Adrenal gland (tissue), 12 donors: ENCODE measurements around the gene ADAMTS17. TPM values are rescaled to one million over a fixed set of nuclear protein-coding genes. Genes with fewer than 3 reads are reported as not detected.

Source experiments
- DNase-seq, 7 donors: peaks; one replicate each; pipeline ENCODE4 v3.0.0-alpha.2; 2019 to 2020
- H3K27ac ChIP-seq, 5 donors: fragments of 200-600 bp; sonication (generic) in 4 of 5; 1 replicate in 3 of 5; 2 replicates in 2 of 5; pipeline versions ENCODE4 v1.5.1 to v1.8.0; 2016 to 2020; ENCODE audit warnings: mild to moderate bottlenecking in 1 of 5
- H3K27me3 ChIP-seq: fragments of 200-600 bp; 2 replicates; pipeline ENCODE4 v1.8.0; 2021
- H3K36me3 ChIP-seq, 2 donors: fragments of 200-600 bp; replicated peaks in 1 of 2; 1 replicate in 1 of 2; 2 replicates in 1 of 2; pipeline versions ENCODE4 v1.5.1 to v1.8.0; 2018 to 2022
- H3K4me1 ChIP-seq, 2 donors: fragments of 200-600 bp; replicated peaks in 1 of 2; 1 replicate in 1 of 2; 2 replicates in 1 of 2; pipeline versions ENCODE4 v1.5.1 to v1.8.0; 2018 to 2021
- H3K4me3 ChIP-seq, 4 donors: fragments of 200-600 bp; sonication (generic) in 3 of 4; one replicate each; pipeline ENCODE4 v1.5.1; 2016 to 2018
- H3K9me3 ChIP-seq, 3 donors: fragments of 200-600 bp; sonication (generic) in 1 of 3; replicated peaks in 1 of 3; 1 replicate in 2 of 3; 2 replicates in 1 of 3; pipeline versions ENCODE4 v1.5.1 to v1.8.0; 2016 to 2021
- POLR2A ChIP-seq, 2 donors: fragments of 450-650 bp; IDR thresholded peaks; one replicate each; pipeline ENCODE4 v1.6.1; 2017; ENCODE audit warnings: antibody characterized with exemption in 2 of 2, mild to moderate bottlenecking in 2 of 2, moderate library complexity in 1 of 2
- WGBS, 4 donors: extraction: QIAGEN DNeasy Blood & Tissue Kit in 2 of 4; methylation state at CpG; one replicate each; pipeline versions ENCODE4 v1.1.5 to v1.1.7; 2013 to 2017; 5-methylcytosine and 5-hydroxymethylcytosine counted together
- intact Hi-C, 2 donors: fragments of 100-400 bp; cut with DNase I; formaldehyde crosslinking; loops; one replicate each; pipeline versions ENCODE4 v1.14.1 to v1.15.0; 2022 to 2023
- polyA plus RNA-seq, 3 donors: library from polyadenylated mRNA; stranded (reverse); fragments of 200-250 nt in 2 of 3; fragments of 350-450 nt in 1 of 3; fragmentation: Illumina TruSeq in 1 of 3; extraction: RNeasy Lipid Tissue Mini Kit (QIAGEN cat#74804) in 1 of 3; gene quantifications; one replicate each; pipeline ENCODE4 v1.2.3, GENCODE V29; 2013 to 2014
- total RNA-seq, 9 donors: library from RNA; depleted of rRNA in 4 of 9; stranded (reverse); fragments of >200 nt in 4 of 9; fragments of 120-200 nt in 1 of 9; fragmentation: NEBNext Ultra II Directional in 1 of 9; extraction: Animal tissue kit (Norgen Biotek cat#: 25700) in 1 of 9; gene quantifications; one replicate each; pipeline versions ENCODE4 v1.1.0 to v1.2.4, GENCODE V29; 2013 to 2023
- TF ChIP-seq, protein P1 (sequence below), 6 experiments: fragments of 450-650 bp in 4 of 6; fragments of 200-600 bp in 2 of 6; sonication (generic) in 1 of 6; IDR thresholded peaks; 1 replicate in 5 of 6; 2 replicates in 1 of 6; pipeline versions ENCODE4 v1.5.1 to v1.8.0; 2016 to 2021; ENCODE audit warnings: antibody characterized with exemption in 6 of 6, mild to moderate bottlenecking in 2 of 6, moderate library complexity in 1 of 6
- donor health status: healthy with polysubstance abuse.
- donor health status: Bipolar disorder and iron deficiency.
- donor health status: DM: yes; HTN: yes; CAD: no.
- donor health status: DM: no; HTN: no; CAD: no.
- donor health status: DM: no; HTN: no; CAD: no.
- donor health status: DM: yes; HTN: yes; CAD: no.

The ADAMTS17 gene
- total and polyA plus RNA-seq, 12 donors: 0.51 to 14.8 (median 2.9) TPM

GRCh38 chr15:100254285-100254684, 87.5 kb downstream of the ADAMTS17 start:
- WGBS, 4 donors: 67 to 82% (median 77%) methylated on average over 5 of the region's 5 CpGs
- intact Hi-C loops: no loop called here
- Histone ChIP-seq H3K4me3 (no peak overlapping the region), H3K9me3 (no peaks in the 10 kb centered on the region), H3K27me3 (no peaks in the 10 kb centered on the region), H3K4me1 (peaks cover 7 to 19% of the 10 kb centered on the region in 2 donors), H3K36me3 (no peaks in the 10 kb centered on the region), H3K27ac (no peak overlapping the region)
- peak in 2 of 7 donors; percentile 1 to 6 for DNase-seq
- TF ChIP-seq, protein P1, sequence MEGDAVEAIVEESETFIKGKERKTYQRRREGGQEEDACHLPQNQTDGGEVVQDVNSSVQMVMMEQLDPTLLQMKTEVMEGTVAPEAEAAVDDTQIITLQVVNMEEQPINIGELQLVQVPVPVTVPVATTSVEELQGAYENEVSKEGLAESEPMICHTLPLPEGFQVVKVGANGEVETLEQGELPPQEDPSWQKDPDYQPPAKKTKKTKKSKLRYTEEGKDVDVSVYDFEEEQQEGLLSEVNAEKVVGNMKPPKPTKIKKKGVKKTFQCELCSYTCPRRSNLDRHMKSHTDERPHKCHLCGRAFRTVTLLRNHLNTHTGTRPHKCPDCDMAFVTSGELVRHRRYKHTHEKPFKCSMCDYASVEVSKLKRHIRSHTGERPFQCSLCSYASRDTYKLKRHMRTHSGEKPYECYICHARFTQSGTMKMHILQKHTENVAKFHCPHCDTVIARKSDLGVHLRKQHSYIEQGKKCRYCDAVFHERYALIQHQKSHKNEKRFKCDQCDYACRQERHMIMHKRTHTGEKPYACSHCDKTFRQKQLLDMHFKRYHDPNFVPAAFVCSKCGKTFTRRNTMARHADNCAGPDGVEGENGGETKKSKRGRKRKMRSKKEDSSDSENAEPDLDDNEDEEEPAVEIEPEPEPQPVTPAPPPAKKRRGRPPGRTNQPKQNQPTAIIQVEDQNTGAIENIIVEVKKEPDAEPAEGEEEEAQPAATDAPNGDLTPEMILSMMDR (IDR thresholded peaks at IDR 0.05): no peak
- no peak for TF ChIP-seq POLR2A (IDR thresholded peaks at IDR 0.05)

DNA sequence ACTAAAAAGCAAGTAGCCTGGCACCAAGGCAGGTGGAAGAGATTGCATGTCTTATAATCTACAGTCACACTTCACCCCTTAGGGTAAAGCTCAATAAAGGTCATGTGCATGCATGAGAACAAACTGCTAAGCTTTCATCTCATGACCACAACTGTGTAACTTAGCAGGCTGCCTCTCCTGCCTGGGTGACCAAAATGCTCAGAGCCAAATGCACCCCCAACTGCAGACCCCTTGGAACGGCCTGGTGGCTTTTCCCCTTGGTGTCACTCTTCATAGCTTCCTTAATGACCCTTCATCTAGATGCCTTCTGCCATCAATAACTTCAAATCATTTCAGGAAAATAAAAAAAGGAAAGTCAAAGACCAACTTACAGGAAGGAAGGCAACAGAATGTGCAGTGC, 88.1 kb downstream of the ADAMTS17 start:
- no peaks in the 10 kb centered on the region for H3K27me3 ChIP-seq
- peaks cover 7 to 19% of the 10 kb centered on the region in 2 donors for H3K4me1 ChIP-seq
- TF ChIP-seq POLR2A (IDR thresholded peaks at IDR 0.05): no peak
- TF ChIP-seq, protein P1 (IDR thresholded peaks at IDR 0.05): no peak
- intact Hi-C loops: no loop called here
- H3K27ac ChIP-seq: no peak overlapping the region
- no peaks in the 10 kb centered on the region for H3K9me3 ChIP-seq
- 78 to 80% (median 78%) methylated on average over 1 of the region's 1 CpG for WGBS, 4 donors
- no peak overlapping the region for H3K4me3 ChIP-seq
- no peaks in the 10 kb centered on the region for H3K36me3 ChIP-seq
- DNase-seq: peak in 4 of 7 donors; percentile 9 to 33 (median 10)

DNA sequence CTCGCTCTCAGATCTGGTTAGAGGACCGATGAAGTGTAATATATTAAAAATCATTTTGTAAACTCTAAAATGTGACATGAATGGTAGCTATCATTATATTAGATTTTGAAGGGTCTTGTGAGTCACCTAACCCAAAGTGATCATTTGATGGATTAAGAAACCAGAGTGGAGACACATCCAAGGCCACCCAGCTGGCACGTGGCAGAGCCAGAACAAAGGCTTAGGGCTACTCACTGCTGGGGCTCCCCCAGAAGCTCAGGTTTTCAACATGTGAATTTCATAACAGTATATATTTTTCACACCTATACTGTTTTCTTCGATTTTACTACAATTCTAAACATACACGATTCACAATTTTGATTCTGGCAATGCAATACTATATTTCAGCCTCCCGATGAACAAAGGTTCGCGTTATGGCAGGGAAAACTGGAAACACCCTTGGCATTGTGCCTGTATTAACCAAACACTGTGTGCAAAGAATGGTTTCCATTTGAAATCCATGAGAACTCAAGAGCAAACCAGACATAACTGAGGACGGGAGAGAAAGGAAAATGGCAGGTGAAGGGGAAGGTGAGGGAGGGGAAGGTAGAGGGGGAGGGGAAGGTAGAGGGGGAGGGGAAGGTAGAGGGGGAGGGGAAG, 88.9 kb downstream of the ADAMTS17 start:
- Histone ChIP-seq H3K36me3 (no peaks in the 10 kb centered on the region), H3K4me3 (no peak overlapping the region), H3K4me1 (peaks cover 7 to 19% of the 10 kb centered on the region in 2 donors), H3K27me3 (no peaks in the 10 kb centered on the region), H3K9me3 (no peaks in the 10 kb centered on the region), H3K27ac (peak overlapping the region in 1 of 5 donors; percentile 20)
- TF ChIP-seq, protein P1 (IDR thresholded peaks at IDR 0.05): no peak
- TF ChIP-seq POLR2A (IDR thresholded peaks at IDR 0.05): no peak
- DNase-seq: peak; percentile 15 to 76 (median 65)
- WGBS, 4 donors: 57 to 80% (median 63%) methylated on average over 8 to 9 of the region's 9 CpGs
- intact Hi-C loops: no loop called here

GRCh38 chr15:100252359-100252758, 89.4 kb downstream of the ADAMTS17 start:
- H3K27ac ChIP-seq: no peak overlapping the region
- H3K4me1 ChIP-seq: peaks cover 7 to 19% of the 10 kb centered on the region in 2 donors
- WGBS, 4 donors: 73 to 76% (median 74%) methylated on average over 4 to 9 of the region's 9 CpGs
- no peaks in the 10 kb centered on the region for H3K27me3 ChIP-seq
- no peak overlapping the region for H3K4me3 ChIP-seq
- H3K9me3 ChIP-seq: no peaks in the 10 kb centered on the region
- TF ChIP-seq POLR2A (IDR thresholded peaks at IDR 0.05): no peak
- TF ChIP-seq, protein P1 (IDR thresholded peaks at IDR 0.05): no peak
- H3K36me3 ChIP-seq: no peaks in the 10 kb centered on the region
- peak in 5 of 7 donors; percentile 13 to 48 (median 17) for DNase-seq
- intact Hi-C loops: no loop called here
